ENCODE measurements around the gene TBL3.
"Not testable (repeated sequence)": the region's sequence is repeated elsewhere in the genome, so short reads cannot be mapped to it uniquely, and the experiment has no call there.

TBL3 gene

GRCh38 chr16:2003827-2004641 lies 32.2 kb downstream of the TBL3 start:
- peak overlapping the region; percentile 26 for H3K27ac Mint-ChIP-seq
- H3K27me3 Mint-ChIP-seq: no peaks in the 10 kb centered on the region
- H3K9me3 Mint-ChIP-seq: no peaks in the 10 kb centered on the region
- DNase-seq: peak; percentile 91
- no peak overlapping the region for H3K4me3 Mint-ChIP-seq
- peaks cover 86% of the 10 kb centered on the region for H3K36me3 Mint-ChIP-seq (ENCODE audit: low read depth)
- peaks cover 47% of the 10 kb centered on the region for H3K4me1 Mint-ChIP-seq (ENCODE audit: low read depth)

- H3K36me3 Mint-ChIP-seq (ENCODE audit: low read depth): peaks cover 81% of the 10 kb centered on the region
- DNase-seq: no peak
- H3K4me1 Mint-ChIP-seq (ENCODE audit: low read depth): peaks cover 47% of the 10 kb centered on the region
- no peaks in the 10 kb centered on the region for H3K9me3 Mint-ChIP-seq
- no peaks in the 10 kb centered on the region for H3K27me3 Mint-ChIP-seq
- no peak overlapping the region for H3K4me3 Mint-ChIP-seq
- no peak overlapping the region for H3K27ac Mint-ChIP-seq
Observed at GRCh38 chr16:2004795-2005517, 33.1 kb downstream of the TBL3 start.

GRCh38 chr16:2005646-2006045 lies 33.8 kb downstream of the TBL3 start:
- Mint-ChIP-seq H3K36me3 (ENCODE audit: low read depth) (peaks cover 80% of the 10 kb centered on the region), H3K27me3 (no peaks in the 10 kb centered on the region), H3K4me1 (ENCODE audit: low read depth) (peaks cover 52% of the 10 kb centered on the region), H3K4me3 (peak overlapping the region; percentile 54), H3K27ac (peak overlapping the region; percentile 44), H3K9me3 (no peaks in the 10 kb centered on the region)
- no peak for DNase-seq

- Mint-ChIP-seq H3K9me3 (no peaks in the 10 kb centered on the region), H3K36me3 (ENCODE audit: low read depth) (peaks cover 73% of the 10 kb centered on the region), H3K27ac (peak overlapping the region; percentile 81), H3K4me1 (ENCODE audit: low read depth) (peaks cover 52% of the 10 kb centered on the region), H3K4me3 (peak overlapping the region; percentile 54), H3K27me3 (no peaks in the 10 kb centered on the region)
- DNase-seq: no peak
Observed at GRCh38 chr16:2006317-2006716, 34.5 kb downstream of the TBL3 start.

- no peaks in the 10 kb centered on the region for H3K9me3 Mint-ChIP-seq
- H3K4me1 Mint-ChIP-seq (ENCODE audit: low read depth): peaks cover 54% of the 10 kb centered on the region
Observed at GRCh38 chr16:2007081-2007836, 35.4 kb downstream of the TBL3 start.

DNA sequence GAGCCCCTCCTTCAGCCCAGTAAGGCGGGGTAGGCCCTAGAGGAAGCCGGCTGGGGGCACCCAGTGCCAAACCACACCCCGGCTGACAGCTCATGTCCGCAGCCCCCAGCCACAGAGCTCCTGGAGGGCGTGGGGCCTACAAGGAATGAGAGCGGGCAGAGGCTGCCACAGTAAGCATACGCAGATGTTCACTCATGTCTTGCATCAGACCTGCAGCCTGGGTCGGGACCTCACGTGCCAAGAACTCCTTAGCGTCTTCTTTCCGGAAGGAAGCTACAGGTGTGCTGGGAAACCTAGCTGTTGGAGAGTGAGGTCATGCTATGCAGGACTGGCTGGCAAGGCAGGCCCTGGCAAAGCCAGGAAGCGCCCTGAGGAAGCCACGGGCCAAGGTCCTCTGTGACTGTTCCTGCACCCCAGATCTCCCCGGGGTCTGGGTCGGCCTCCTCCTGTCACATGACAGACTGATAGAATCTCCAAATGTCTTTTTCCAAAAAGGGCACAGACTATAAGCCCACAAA lies 36.2 kb downstream of the TBL3 start:
- Mint-ChIP-seq H3K27ac (peak overlapping the region; percentile 93), H3K4me3 (peak overlapping the region; percentile 90), H3K36me3 (ENCODE audit: low read depth) (peaks cover 60% of the 10 kb centered on the region), H3K9me3 (no peaks in the 10 kb centered on the region), H3K27me3 (no peaks in the 10 kb centered on the region), H3K4me1 (ENCODE audit: low read depth) (peaks cover 54% of the 10 kb centered on the region)
- no peak for DNase-seq

More at GRCh38 chr16:2007081-2007836, 35.4 kb downstream of the TBL3 start:
- Mint-ChIP-seq H3K4me3 (peak overlapping the region; percentile 90), H3K36me3 (ENCODE audit: low read depth) (peaks cover 65% of the 10 kb centered on the region), H3K27me3 (no peaks in the 10 kb centered on the region), H3K27ac (peak overlapping the region; percentile 93)
- no peak for DNase-seq

GRCh38 chr16:2008631-2009163 lies 36.8 kb downstream of the TBL3 start:
- Mint-ChIP-seq H3K36me3 (ENCODE audit: low read depth) (peaks cover 55% of the 10 kb centered on the region), H3K27ac (peak overlapping the region; percentile 93), H3K4me1 (ENCODE audit: low read depth) (peaks cover 54% of the 10 kb centered on the region), H3K9me3 (no peaks in the 10 kb centered on the region), H3K4me3 (peak overlapping the region; percentile 90), H3K27me3 (no peaks in the 10 kb centered on the region)
- DNase-seq: peak; percentile 62

- peak; percentile 60 for DNase-seq
- Mint-ChIP-seq H3K4me3 (peak overlapping the region; percentile 90), H3K27ac (peak overlapping the region; percentile 93), H3K9me3 (no peaks in the 10 kb centered on the region), H3K27me3 (no peaks in the 10 kb centered on the region), H3K36me3 (ENCODE audit: low read depth) (peaks cover 54% of the 10 kb centered on the region), H3K4me1 (ENCODE audit: low read depth) (peaks cover 50% of the 10 kb centered on the region)
Observed at GRCh38 chr16:2009164-2009711, 37.4 kb downstream of the TBL3 start.

DNA sequence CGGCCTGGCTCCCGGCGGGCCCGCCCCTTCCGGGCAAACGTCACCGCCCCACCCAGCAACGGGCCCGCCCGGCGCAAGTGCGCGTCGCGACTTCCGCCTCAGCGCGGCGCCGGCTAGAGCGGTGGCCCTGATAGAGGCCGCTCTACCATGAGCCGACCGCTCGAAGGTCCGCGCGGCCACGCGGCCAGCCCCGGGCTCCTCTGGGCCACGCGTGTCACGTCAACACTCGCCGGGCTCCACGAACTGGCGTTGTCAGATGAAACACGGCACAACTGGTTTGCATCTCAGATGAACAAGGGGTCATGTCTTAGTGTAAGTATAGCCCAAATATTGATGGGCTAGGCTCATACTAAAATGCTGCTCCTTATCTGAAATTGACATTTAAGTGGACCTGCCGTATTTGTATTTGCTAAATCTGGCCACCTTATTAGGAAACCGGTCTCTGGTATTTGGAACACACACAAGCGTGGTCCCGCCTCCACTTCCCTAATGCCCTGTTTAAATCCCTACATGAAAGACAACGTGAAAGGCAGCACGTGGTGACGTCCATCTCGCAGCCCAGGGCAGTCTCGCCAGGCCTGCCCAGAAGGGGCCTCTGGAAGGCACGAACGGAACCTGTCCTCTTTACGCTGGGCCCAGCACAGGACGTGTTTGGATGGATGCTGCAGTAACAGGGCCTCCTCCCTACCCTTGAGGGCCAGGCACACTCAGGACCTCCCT lies 38.1 kb downstream of the TBL3 start, which contains the start of gene ZNF598:
ZNF598 (minus strand) TSS at position 31 of the 720 bp plus-strand sequence.
- peak within 1 kb of the TSS; percentile 94 for H3K27ac Mint-ChIP-seq
- H3K4me1 Mint-ChIP-seq (ENCODE audit: low read depth): peaks cover 44% of the 10 kb centered on the region
- H3K4me3 Mint-ChIP-seq: peak within 1 kb of the TSS; percentile 91
- DNase-seq: peak; percentile 87
- no peaks in the 10 kb centered on the region for H3K27me3 Mint-ChIP-seq
- no peaks in the 10 kb centered on the region for H3K9me3 Mint-ChIP-seq
- peaks cover 48% of the 10 kb centered on the region for H3K36me3 Mint-ChIP-seq (ENCODE audit: low read depth)

GRCh38 chr16:2011726-2012125 lies 39.9 kb downstream of the TBL3 start:
- H3K9me3 Mint-ChIP-seq, H3K27ac Mint-ChIP-seq, H3K27me3 Mint-ChIP-seq, DNase-seq: not testable (repeated sequence)
- H3K4me1 Mint-ChIP-seq (ENCODE audit: low read depth): peaks cover 28% of the 10 kb centered on the region
- peak overlapping the region; percentile 35 for H3K4me3 Mint-ChIP-seq
- H3K36me3 Mint-ChIP-seq (ENCODE audit: low read depth): peaks cover 31% of the 10 kb centered on the region

- peaks cover 2% of the 10 kb centered on the region for H3K27me3 Mint-ChIP-seq
- no peak overlapping the region for H3K27ac Mint-ChIP-seq
- H3K4me1 Mint-ChIP-seq (ENCODE audit: low read depth): peaks cover 10% of the 10 kb centered on the region
- peaks cover 13% of the 10 kb centered on the region for H3K36me3 Mint-ChIP-seq (ENCODE audit: low read depth)
- no peaks in the 10 kb centered on the region for H3K9me3 Mint-ChIP-seq
- DNase-seq: no peak
- no peak overlapping the region for H3K4me3 Mint-ChIP-seq
Observed at GRCh38 chr16:2013527-2013926, 41.7 kb downstream of the TBL3 start.

DNA sequence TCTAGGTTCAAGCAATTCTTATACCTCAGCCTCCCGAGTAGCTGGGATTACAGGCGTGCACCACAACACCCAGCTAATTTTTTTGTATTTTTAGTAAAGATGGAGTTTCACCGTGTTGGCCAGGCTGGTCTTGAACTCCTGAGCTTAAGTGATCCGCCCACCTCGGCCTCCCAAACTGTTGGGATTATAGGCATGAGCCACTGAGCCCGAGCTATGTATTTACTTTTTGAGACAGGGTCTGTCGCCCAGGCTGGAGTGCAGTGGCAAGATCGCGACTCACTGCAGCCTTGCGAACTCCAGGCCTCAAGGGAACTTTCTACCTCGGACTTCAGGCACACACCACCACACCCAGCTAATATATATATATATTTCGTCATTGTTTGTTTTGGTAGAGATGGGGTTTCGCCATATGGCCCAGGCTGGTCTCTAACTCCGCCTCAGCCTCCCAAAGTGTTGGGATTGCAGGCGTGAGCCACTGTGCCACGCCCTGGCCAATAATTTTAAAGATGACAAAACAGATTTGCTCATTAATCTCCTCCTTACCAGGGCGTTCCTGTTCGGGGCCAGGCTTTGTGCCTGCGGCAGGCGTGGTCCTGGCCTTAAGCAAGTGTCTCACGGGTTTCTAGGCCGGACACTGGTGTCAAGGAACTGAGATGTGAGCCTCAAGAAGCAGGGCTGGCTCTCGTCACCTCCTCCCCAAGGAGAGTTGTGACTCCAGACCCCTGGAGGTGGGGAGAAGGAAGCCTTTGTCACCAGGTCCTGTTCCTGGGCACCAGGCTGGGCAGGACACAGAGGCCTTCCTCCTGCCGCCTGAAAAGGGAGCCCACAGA lies 43.5 kb downstream of the TBL3 start:
- Mint-ChIP-seq H3K9me3 (no peaks in the 10 kb centered on the region), H3K36me3 (ENCODE audit: low read depth) (peaks cover 2% of the 10 kb centered on the region), H3K27ac (no peak overlapping the region), H3K27me3 (peaks cover 16% of the 10 kb centered on the region), H3K4me1 (ENCODE audit: low read depth) (peaks cover 4% of the 10 kb centered on the region), H3K4me3 (no peak overlapping the region)
- DNase-seq: no peak

- no peaks in the 10 kb centered on the region for H3K9me3 Mint-ChIP-seq
- H3K4me3 Mint-ChIP-seq: no peak overlapping the region
- H3K36me3 Mint-ChIP-seq (ENCODE audit: low read depth): no peaks in the 10 kb centered on the region
- peaks cover 6% of the 10 kb centered on the region for H3K4me1 Mint-ChIP-seq (ENCODE audit: low read depth)
- DNase-seq: no peak
- no peak overlapping the region for H3K27ac Mint-ChIP-seq
- peaks cover 21% of the 10 kb centered on the region for H3K27me3 Mint-ChIP-seq
Observed at GRCh38 chr16:2015947-2016208, 44.0 kb downstream of the TBL3 start.
